ENCODE measurements around the gene COPS6.
A peak's percentile ranks its signal among the peaks of the same experiment; 100 is the strongest.

The COPS6 gene

GRCh38 chr7:100074841-100075240 is 13.9 kb upstream of the COPS6 start:
- POLR2A ChIA-PET = interaction anchor here (1.0 kb wide), 1 partner anchor 25 kb away, joined by 3 read pairs; no protein-coding TSS in a partner anchor
- H3K4me3 ChIP-seq (ENCODE audit: low read depth, low read length) = no peak overlapping the region
- CTCF ChIA-PET = interaction anchor here (0.8 to 1.8 kb wide), 3 partner anchors 9 to 58 kb away, joined by 3 to 9 read pairs (median 3); no protein-coding TSS in a partner anchor
- no peak for DNase-seq (ENCODE audit: low read depth, low spot score)
- TF ChIP-seq CTCF (IDR thresholded peaks at IDR 0.05; ENCODE audit: insufficient read depth, low read length, missing control alignments) = no peak

GRCh38 chr7:100075418-100075817 is 13.4 kb upstream of the COPS6 start:
- ChIA-PET POLR2A (interaction anchor here (1.0 kb wide), 1 partner anchor 25 kb away, joined by 3 read pairs; no protein-coding TSS in a partner anchor), CTCF (interaction anchor here (0.8 to 1.8 kb wide), 2 partner anchors 23 to 57 kb away, joined by 3 to 9 read pairs; no protein-coding TSS in a partner anchor)
- no peak for DNase-seq (ENCODE audit: low read depth, low spot score)
- H3K4me3 ChIP-seq (ENCODE audit: low read depth, low read length) = no peak overlapping the region
- TF ChIP-seq CTCF (IDR thresholded peaks at IDR 0.05; ENCODE audit: insufficient read depth, low read length, missing control alignments) = no peak

- TF ChIP-seq CTCF (IDR thresholded peaks at IDR 0.05; ENCODE audit: insufficient read depth, low read length, missing control alignments) = no peak
- no peak for DNase-seq (ENCODE audit: low read depth, low spot score)
- H3K4me3 ChIP-seq (ENCODE audit: low read depth, low read length) = no peak overlapping the region
- ChIA-PET POLR2A (no interaction called here), CTCF (interaction anchor here (0.6 to 1.4 kb wide), 4 partner anchors 10 to 83 kb away, joined by 3 to 4 read pairs (median 4); no protein-coding TSS in a partner anchor)
Measured at GRCh38 chr7:100077205-100077604, 11.6 kb upstream of the COPS6 start.

- ChIA-PET POLR2A (no interaction called here), CTCF (interaction anchor here (1.1 to 8.4 kb wide), 2 partner anchors 16 to 86 kb away, joined by 3 to 105 read pairs; no protein-coding TSS in a partner anchor)
- TF ChIP-seq CTCF (IDR thresholded peaks at IDR 0.05; ENCODE audit: insufficient read depth, low read length, missing control alignments) = no peak
- no peak for DNase-seq (ENCODE audit: low read depth, low spot score)
- no peak overlapping the region for H3K4me3 ChIP-seq (ENCODE audit: low read depth, low read length)
Measured at GRCh38 chr7:100079024-100079560, 9.7 kb upstream of the COPS6 start.

- ChIA-PET CTCF (interaction anchor here (1.0 to 8.4 kb wide), 6 partner anchors 10 to 88 kb away, joined by 3 to 105 read pairs (median 6); no protein-coding TSS in a partner anchor), POLR2A (interaction anchor here (0.8 kb wide), 1 partner anchor 65 kb away, joined by 5 read pairs; the partner anchor contains the start of gene ZKSCAN1)
- H3K4me3 ChIP-seq (ENCODE audit: low read depth, low read length) = peak overlapping the region; percentile 97
- DNase-seq (ENCODE audit: low read depth, low spot score) = no peak
- no peak for TF ChIP-seq CTCF (IDR thresholded peaks at IDR 0.05; ENCODE audit: insufficient read depth, low read length, missing control alignments)
Measured at GRCh38 chr7:100080907-100081534, 7.7 kb upstream of the COPS6 start.

- POLR2A ChIA-PET = interaction anchor here (0.7 to 0.8 kb wide), 2 partner anchors 66 to 94 kb away, joined by 3 to 5 read pairs; partner anchors contain the start of gene ZKSCAN1
- H3K4me3 ChIP-seq (ENCODE audit: low read depth, low read length) = peak within 1 kb of the TSS; percentile 97
- peak; percentile 95 for DNase-seq (ENCODE audit: low read depth, low spot score)
- CTCF ChIA-PET = interaction anchor here (0.7 to 8.4 kb wide), 14 partner anchors 9 to 164 kb away, joined by 3 to 105 read pairs (median 6); partner anchors contain the start of genes MCM7 and ZKSCAN1
- peak; percentile 98 for TF ChIP-seq CTCF (IDR thresholded peaks at IDR 0.05; ENCODE audit: insufficient read depth, low read length, missing control alignments)
Measured at GRCh38 chr7:100081535-100082102, 7.2 kb upstream of the COPS6 start, which contains the start of gene ZNF3. TSS of gene ZNF3 (minus strand) at chr7:100081723. CDS start at chr7:100077357, 4,366 bp downstream.

Measured in AG04449 (cell line).